ENCODE results near the gene BACE2. TPM values are rescaled to one million over a fixed set of nuclear protein-coding genes. Genes with fewer than 3 reads are reported as not detected.

BACE2 gene
- polyA plus RNA-seq, 1 donor from 2014 or later: 0.32 TPM

- H3K27me3 ChIP-seq (ENCODE audit: insufficient read depth, low read depth, low read length): no peaks in the 10 kb centered on the region
- no peaks in the 10 kb centered on the region for H3K79me2 ChIP-seq (replicated peaks; ENCODE audit: insufficient read depth, low read length)
- H2AFZ ChIP-seq (ENCODE audit: low read depth, low read length): no peak overlapping the region
- H3K9ac ChIP-seq (ENCODE audit: low read length): no peak overlapping the region
- no peak overlapping the region for H3K4me3 ChIP-seq (ENCODE audit: low read length)
- no peaks in the 10 kb centered on the region for H4K20me1 ChIP-seq (ENCODE audit: insufficient read depth)
- H3K4me2 ChIP-seq (ENCODE audit: low read length): no peak overlapping the region
- H3F3A ChIP-seq (ENCODE audit: insufficient read depth, low read length, poor library complexity, severe bottlenecking): no peaks in the 10 kb centered on the region
- TF ChIP-seq POLR2AphosphoS5 (IDR thresholded peaks at IDR 0.05) (no peak), TAF1 (IDR thresholded peaks at IDR 0.05; ENCODE audit: low read depth) (no peak), SMC3 (conservative IDR thresholded peaks at IDR 0.05; ENCODE audit: poor library complexity) (no peak)
- H3K9me3 ChIP-seq (ENCODE audit: low read length): no peaks in the 10 kb centered on the region
- no peak overlapping the region for H3K27ac ChIP-seq (ENCODE audit: low read length)
- no peaks in the 10 kb centered on the region for H3K36me3 ChIP-seq (ENCODE audit: insufficient read depth, low read length)
- H3K9me2 ChIP-seq (ENCODE audit: insufficient read depth, low read length): no peaks in the 10 kb centered on the region
These were observed 19.6 kb downstream of the BACE2 start for GRCh38 chr21:41187537-41188025.

- H3K27me3 ChIP-seq (ENCODE audit: insufficient read depth, low read depth, low read length): no peaks in the 10 kb centered on the region
- no peaks in the 10 kb centered on the region for H3F3A ChIP-seq (ENCODE audit: insufficient read depth, low read length, poor library complexity, severe bottlenecking)
- no peaks in the 10 kb centered on the region for H4K20me1 ChIP-seq (ENCODE audit: insufficient read depth)
- H3K9ac ChIP-seq (ENCODE audit: low read length): no peak overlapping the region
- no peak overlapping the region for H3K27ac ChIP-seq (ENCODE audit: low read length)
- H3K36me3 ChIP-seq (ENCODE audit: insufficient read depth, low read length): no peaks in the 10 kb centered on the region
- H3K4me3 ChIP-seq (ENCODE audit: low read length): no peak overlapping the region
- H2AFZ ChIP-seq (ENCODE audit: low read depth, low read length): no peak overlapping the region
- no peaks in the 10 kb centered on the region for H3K9me2 ChIP-seq (ENCODE audit: insufficient read depth, low read length)
- H3K79me2 ChIP-seq (replicated peaks; ENCODE audit: insufficient read depth, low read length): no peaks in the 10 kb centered on the region
- no peaks in the 10 kb centered on the region for H3K9me3 ChIP-seq (ENCODE audit: low read length)
- TF ChIP-seq REST (IDR thresholded peaks at IDR 0.05; ENCODE audit: borderline replicate concordance) (no peak), TAF1 (IDR thresholded peaks at IDR 0.05; ENCODE audit: low read depth) (no peak), SMC3 (conservative IDR thresholded peaks at IDR 0.05; ENCODE audit: poor library complexity) (no peak), MXI1 (conservative IDR thresholded peaks at IDR 0.05; ENCODE audit: poor library complexity, severe bottlenecking) (no peak), POLR2AphosphoS5 (IDR thresholded peaks at IDR 0.05) (no peak), EP300 (conservative IDR thresholded peaks at IDR 0.05; ENCODE audit: poor library complexity, severe bottlenecking) (no peak), EZH2 (IDR thresholded peaks at IDR 0.05; ENCODE audit: borderline replicate concordance, insufficient read depth, low read length, poor library complexity, severe bottlenecking) (no peak), RAD21 (conservative IDR thresholded peaks at IDR 0.05) (no peak), CTCF (IDR thresholded peaks at IDR 0.05; ENCODE audit: poor library complexity, severe bottlenecking) (no peak)
- H3K4me2 ChIP-seq (ENCODE audit: low read length): no peak overlapping the region
These were observed 20.7 kb downstream of the BACE2 start for GRCh38 chr21:41188486-41189149.
